GM12878 (cell line): Measurements from ENCODE around the gene NOXA1. TPM values are rescaled to one million over a fixed set of nuclear protein-coding genes. Genes with fewer than 3 reads are reported as not detected.
A peak's percentile ranks its signal among the peaks of the same experiment; 100 is the strongest.

Experiments used
- BACH1 ChIP-seq: fragments of 450-650 bp; IDR thresholded peaks from 2 replicates; pipeline ENCODE4 v1.6.1; 2017; ENCODE audit warnings: mild to moderate bottlenecking, borderline replicate concordance
- BHLHE40 ChIP-seq, 2 experiments: fragments of 450-650 bp in 1 of 2; IDR thresholded peaks; 2 replicates each; pipeline ENCODE4 v1.6.1; 2011 to 2017; ENCODE audit warnings: low read depth in 2 of 2, borderline replicate concordance in 1 of 2, improper control_type of control experiment in 1 of 2, low read length in 1 of 2, mild to moderate bottlenecking in 1 of 2
- CHD1 ChIP-seq: IDR thresholded peaks from 2 replicates; pipeline ENCODE4 v1.6.1; 2012; ENCODE audit warnings: low read depth, low read length, improper control_type of control experiment
- CHD4 ChIP-seq: fragments of 200-600 bp; sonication (generic); IDR thresholded peaks from 2 replicates; pipeline ENCODE4 v1.6.1; 2016; ENCODE audit warnings: mild to moderate bottlenecking
- FOS ChIP-seq: IDR thresholded peaks from 3 replicates; pipeline ENCODE4 v1.6.1; 2011; ENCODE audit warnings: borderline replicate concordance; ENCODE audit not compliant: insufficient read length; ENCODE audit errors: extremely low read depth
- LARP7 ChIP-seq: fragments of 450-650 bp; IDR thresholded peaks from 2 replicates; pipeline ENCODE4 v1.6.1; 2017; ENCODE audit warnings: mild to moderate bottlenecking
- NR2C1 ChIP-seq: fragments of 450-650 bp; IDR thresholded peaks from 2 replicates; pipeline ENCODE4 v1.6.1; 2017; ENCODE audit warnings: antibody characterized with exemption, mild to moderate bottlenecking, moderate library complexity
- POLR2AphosphoS2 ChIP-seq: IDR thresholded peaks from 2 replicates; pipeline ENCODE4 v1.6.1; 2011; ENCODE audit warnings: low read depth, mild to moderate bottlenecking, low read length, improper control_type of control experiment, moderate library complexity
- RELA ChIP-seq: fragments of 450-650 bp; IDR thresholded peaks from 2 replicates; pipeline ENCODE4 v1.8.0; 2014; ENCODE audit warnings: borderline replicate concordance; ENCODE audit not compliant: partially characterized antibody
- SIN3A ChIP-seq: IDR thresholded peaks from 2 replicates; pipeline ENCODE4 v1.6.1; 2012; ENCODE audit warnings: low read depth, low read length, improper control_type of control experiment
- SIX5 ChIP-seq: IDR thresholded peaks from 2 replicates; pipeline ENCODE4 v1.6.1; 2011; ENCODE audit warnings: mild to moderate bottlenecking, low read depth, low read length, moderate library complexity; ENCODE audit not compliant: severe bottlenecking
- SP1 ChIP-seq: IDR thresholded peaks from one replicate; pipeline ENCODE4 v1.6.1; 2011; ENCODE audit warnings: low read depth, low read length
- SUPT20H ChIP-seq: IDR thresholded peaks from 2 replicates; pipeline ENCODE4 v1.6.1; 2011; ENCODE audit warnings: low read depth, mild to moderate bottlenecking, low read length, moderate library complexity, borderline replicate concordance; ENCODE audit not compliant: control insufficient read depth
- ZNF24 ChIP-seq: fragments of 450-650 bp; IDR thresholded peaks from 2 replicates; pipeline ENCODE4 v1.6.1; 2017; ENCODE audit warnings: antibody characterized with exemption, mild to moderate bottlenecking
- ZNF274 ChIP-seq: IDR thresholded peaks from one replicate; pipeline ENCODE4 v1.8.0; 2011; ENCODE audit not compliant: insufficient read length, insufficient read depth
- polyA plus RNA-seq, 11 experiments: library from polyadenylated mRNA; depleted of rRNA in 4 of 11; unstranded in 6 of 11; stranded (reverse) in 5 of 11; fragments of >200 nt; fragmentation: Nextera tagmentation in 4 of 11; fragmentation: Illumina TruSeq in 1 of 11; extraction: Ambion mirVana in 4 of 11; extraction: Trizol in 1 of 11; gene quantifications; 1 replicate in 1 of 11; 2 replicates in 10 of 11; pipeline versions ENCODE4 v1.2.1 to v1.2.3, GENCODE V29; 2011 to 2016; ENCODE audit warnings: inconsistent platforms in 2 of 11, missing spikeins in 2 of 11, low read depth in 1 of 11
- total RNA-seq, 4 experiments: library from RNA; depleted of rRNA in 3 of 4; stranded (reverse); fragments of >200 nt in 3 of 4; fragmentation: Illumina TruSeq in 1 of 4; extraction: Trizol in 1 of 4; gene quantifications; 2 replicates each; pipeline versions ENCODE4 v1.2.1 to v1.2.3, GENCODE V29; 2013 to 2021
- TF ChIP-seq, protein P1 (sequence below): IDR thresholded peaks from 2 replicates; pipeline ENCODE4 v1.6.1; 2012; ENCODE audit warnings: mild to moderate bottlenecking, low read depth, low read length
- TF ChIP-seq, protein P2 (sequence below): fragments of 450-650 bp; IDR thresholded peaks from 2 replicates; pipeline ENCODE4 v1.6.1; 2017; ENCODE audit warnings: mild to moderate bottlenecking, low read depth, inconsistent platforms; ENCODE audit not compliant: poor library complexity, severe bottlenecking
- TF ChIP-seq, protein P3 (sequence below): fragments of 450-650 bp; IDR thresholded peaks from 2 replicates; pipeline ENCODE4 v1.6.1; 2014; ENCODE audit warnings: mild to moderate bottlenecking
- TF ChIP-seq, protein P4 (sequence below): fragments of 450-650 bp; IDR thresholded peaks from 2 replicates; pipeline ENCODE4 v1.6.1; 2018; ENCODE audit warnings: mild to moderate bottlenecking, low read depth, moderate library complexity; ENCODE audit not compliant: partially characterized antibody
- TF ChIP-seq, protein P5 (sequence below): IDR thresholded peaks from 2 replicates; pipeline ENCODE4 v1.6.1; 2012; ENCODE audit warnings: low read depth, low read length, improper control_type of control experiment

The NOXA1 gene
- total and polyA plus RNA-seq, 10 of the 15 experiments (the other 5 are each of a cell fraction or from before 2014, with no cell fraction given): 0.08 to 0.20 TPM; not detected in 8

DNA sequence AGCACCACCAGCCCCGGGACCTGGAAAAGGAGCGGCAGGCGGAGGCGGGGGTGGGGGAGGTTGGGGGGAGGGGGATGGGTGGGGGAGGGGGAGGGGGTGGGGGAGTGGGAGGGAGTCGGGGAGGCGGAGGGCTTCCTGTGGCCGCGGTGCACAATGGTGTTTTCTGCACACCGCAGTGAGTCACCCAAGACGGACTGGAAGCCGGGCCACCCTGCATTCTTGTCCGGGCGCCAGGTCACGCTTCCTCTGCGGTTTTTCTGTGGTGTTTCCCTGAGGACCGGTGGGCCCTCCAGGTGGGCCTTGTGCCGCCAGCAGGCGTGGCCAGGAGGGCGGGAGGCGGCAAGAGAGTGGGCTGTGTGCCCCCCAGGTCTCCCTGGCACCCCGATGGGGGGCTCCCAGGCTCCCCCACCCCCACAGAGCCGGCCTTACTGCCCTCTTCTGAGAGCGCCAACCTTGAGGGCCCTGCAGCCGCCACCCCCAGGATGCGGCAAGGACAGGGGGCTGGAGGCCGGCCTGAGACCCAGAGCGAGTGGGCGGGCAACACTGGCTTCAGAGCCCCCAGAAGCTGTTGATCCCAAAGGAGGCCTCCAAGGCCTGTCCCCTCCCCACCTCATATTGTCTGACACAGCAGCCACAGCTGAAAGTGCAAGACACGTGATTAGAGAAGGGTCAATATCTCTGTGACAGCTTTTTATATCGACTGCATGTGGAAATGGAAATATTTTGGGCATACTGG lies 11.4 kb upstream of the NOXA1 start (continued):
- TF ChIP-seq POLR2AphosphoS2 (no peak), ZNF274 (no peak), LARP7 (peak; percentile 30; the same call in 1 of the 2 replicates), CHD4 (no peak), SUPT20H (no peak), NR2C1 (no peak), CHD1 (no peak), ZNF24 (no peak), SIX5 (no peak), RELA (no peak), SIN3A (no peak), BHLHE40 (IDR thresholded peaks at IDR 0.05; ENCODE audit: borderline replicate concordance in 1 of 2, low read depth in 2 of 2, low read length in 1 of 2) (peak; percentile 94 to 97), BACH1 (0 out of 2 replicates have a peak, but pooled peaks have one; percentile 30), SP1 (peak; percentile 27), FOS (no peak)
- TF ChIP-seq, protein P1, sequence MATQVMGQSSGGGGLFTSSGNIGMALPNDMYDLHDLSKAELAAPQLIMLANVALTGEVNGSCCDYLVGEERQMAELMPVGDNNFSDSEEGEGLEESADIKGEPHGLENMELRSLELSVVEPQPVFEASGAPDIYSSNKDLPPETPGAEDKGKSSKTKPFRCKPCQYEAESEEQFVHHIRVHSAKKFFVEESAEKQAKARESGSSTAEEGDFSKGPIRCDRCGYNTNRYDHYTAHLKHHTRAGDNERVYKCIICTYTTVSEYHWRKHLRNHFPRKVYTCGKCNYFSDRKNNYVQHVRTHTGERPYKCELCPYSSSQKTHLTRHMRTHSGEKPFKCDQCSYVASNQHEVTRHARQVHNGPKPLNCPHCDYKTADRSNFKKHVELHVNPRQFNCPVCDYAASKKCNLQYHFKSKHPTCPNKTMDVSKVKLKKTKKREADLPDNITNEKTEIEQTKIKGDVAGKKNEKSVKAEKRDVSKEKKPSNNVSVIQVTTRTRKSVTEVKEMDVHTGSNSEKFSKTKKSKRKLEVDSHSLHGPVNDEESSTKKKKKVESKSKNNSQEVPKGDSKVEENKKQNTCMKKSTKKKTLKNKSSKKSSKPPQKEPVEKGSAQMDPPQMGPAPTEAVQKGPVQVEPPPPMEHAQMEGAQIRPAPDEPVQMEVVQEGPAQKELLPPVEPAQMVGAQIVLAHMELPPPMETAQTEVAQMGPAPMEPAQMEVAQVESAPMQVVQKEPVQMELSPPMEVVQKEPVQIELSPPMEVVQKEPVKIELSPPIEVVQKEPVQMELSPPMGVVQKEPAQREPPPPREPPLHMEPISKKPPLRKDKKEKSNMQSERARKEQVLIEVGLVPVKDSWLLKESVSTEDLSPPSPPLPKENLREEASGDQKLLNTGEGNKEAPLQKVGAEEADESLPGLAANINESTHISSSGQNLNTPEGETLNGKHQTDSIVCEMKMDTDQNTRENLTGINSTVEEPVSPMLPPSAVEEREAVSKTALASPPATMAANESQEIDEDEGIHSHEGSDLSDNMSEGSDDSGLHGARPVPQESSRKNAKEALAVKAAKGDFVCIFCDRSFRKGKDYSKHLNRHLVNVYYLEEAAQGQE: no peak
- TF ChIP-seq, protein P2, sequence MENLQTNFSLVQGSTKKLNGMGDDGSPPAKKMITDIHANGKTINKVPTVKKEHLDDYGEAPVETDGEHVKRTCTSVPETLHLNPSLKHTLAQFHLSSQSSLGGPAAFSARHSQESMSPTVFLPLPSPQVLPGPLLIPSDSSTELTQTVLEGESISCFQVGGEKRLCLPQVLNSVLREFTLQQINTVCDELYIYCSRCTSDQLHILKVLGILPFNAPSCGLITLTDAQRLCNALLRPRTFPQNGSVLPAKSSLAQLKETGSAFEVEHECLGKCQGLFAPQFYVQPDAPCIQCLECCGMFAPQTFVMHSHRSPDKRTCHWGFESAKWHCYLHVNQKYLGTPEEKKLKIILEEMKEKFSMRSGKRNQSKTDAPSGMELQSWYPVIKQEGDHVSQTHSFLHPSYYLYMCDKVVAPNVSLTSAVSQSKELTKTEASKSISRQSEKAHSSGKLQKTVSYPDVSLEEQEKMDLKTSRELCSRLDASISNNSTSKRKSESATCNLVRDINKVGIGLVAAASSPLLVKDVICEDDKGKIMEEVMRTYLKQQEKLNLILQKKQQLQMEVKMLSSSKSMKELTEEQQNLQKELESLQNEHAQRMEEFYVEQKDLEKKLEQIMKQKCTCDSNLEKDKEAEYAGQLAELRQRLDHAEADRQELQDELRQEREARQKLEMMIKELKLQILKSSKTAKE: no peak
- TF ChIP-seq, protein P3, sequence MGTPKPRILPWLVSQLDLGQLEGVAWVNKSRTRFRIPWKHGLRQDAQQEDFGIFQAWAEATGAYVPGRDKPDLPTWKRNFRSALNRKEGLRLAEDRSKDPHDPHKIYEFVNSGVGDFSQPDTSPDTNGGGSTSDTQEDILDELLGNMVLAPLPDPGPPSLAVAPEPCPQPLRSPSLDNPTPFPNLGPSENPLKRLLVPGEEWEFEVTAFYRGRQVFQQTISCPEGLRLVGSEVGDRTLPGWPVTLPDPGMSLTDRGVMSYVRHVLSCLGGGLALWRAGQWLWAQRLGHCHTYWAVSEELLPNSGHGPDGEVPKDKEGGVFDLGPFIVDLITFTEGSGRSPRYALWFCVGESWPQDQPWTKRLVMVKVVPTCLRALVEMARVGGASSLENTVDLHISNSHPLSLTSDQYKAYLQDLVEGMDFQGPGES: no peak
- TF ChIP-seq, protein P4, sequence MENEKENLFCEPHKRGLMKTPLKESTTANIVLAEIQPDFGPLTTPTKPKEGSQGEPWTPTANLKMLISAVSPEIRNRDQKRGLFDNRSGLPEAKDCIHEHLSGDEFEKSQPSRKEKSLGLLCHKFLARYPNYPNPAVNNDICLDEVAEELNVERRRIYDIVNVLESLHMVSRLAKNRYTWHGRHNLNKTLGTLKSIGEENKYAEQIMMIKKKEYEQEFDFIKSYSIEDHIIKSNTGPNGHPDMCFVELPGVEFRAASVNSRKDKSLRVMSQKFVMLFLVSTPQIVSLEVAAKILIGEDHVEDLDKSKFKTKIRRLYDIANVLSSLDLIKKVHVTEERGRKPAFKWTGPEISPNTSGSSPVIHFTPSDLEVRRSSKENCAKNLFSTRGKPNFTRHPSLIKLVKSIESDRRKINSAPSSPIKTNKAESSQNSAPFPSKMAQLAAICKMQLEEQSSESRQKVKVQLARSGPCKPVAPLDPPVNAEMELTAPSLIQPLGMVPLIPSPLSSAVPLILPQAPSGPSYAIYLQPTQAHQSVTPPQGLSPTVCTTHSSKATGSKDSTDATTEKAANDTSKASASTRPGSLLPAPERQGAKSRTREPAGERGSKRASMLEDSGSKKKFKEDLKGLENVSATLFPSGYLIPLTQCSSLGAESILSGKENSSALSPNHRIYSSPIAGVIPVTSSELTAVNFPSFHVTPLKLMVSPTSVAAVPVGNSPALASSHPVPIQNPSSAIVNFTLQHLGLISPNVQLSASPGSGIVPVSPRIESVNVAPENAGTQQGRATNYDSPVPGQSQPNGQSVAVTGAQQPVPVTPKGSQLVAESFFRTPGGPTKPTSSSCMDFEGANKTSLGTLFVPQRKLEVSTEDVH: no peak
- TF ChIP-seq, protein P5, sequence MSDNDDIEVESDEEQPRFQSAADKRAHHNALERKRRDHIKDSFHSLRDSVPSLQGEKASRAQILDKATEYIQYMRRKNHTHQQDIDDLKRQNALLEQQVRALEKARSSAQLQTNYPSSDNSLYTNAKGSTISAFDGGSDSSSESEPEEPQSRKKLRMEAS: 0 out of 2 replicates have a peak, but pooled peaks have one; percentile 24
